Measurements from ENCODE around the gene UNC13C. TPM values are rescaled to one million over a fixed set of nuclear protein-coding genes. Genes with fewer than 3 reads are reported as not detected.

Gene UNC13C
- total and polyA plus RNA-seq, 10 of the 15 experiments (the other 5 are each of a cell fraction or from before 2014, with no cell fraction given): 9.9 to 81.3 (median 25.0) TPM

GRCh38 chr15:54582863-54583643 lies 604.8 kb downstream of the UNC13C start (continued):
- TF ChIP-seq BCLAF1 (IDR thresholded peaks at IDR 0.05) (no peak), BRCA1 (IDR thresholded peaks at IDR 0.05; ENCODE audit: low read depth, low read length) (no peak), BHLHE40 (IDR thresholded peaks at IDR 0.05; ENCODE audit: borderline replicate concordance in 1 of 2, low read depth in 2 of 2, low read length in 1 of 2) (peak; percentile 55 to 64; a peak in 2 of 4 replicates), RELA (IDR thresholded peaks at IDR 0.05; ENCODE audit: borderline replicate concordance, partially characterized antibody) (peak; percentile 36), ATF7 (IDR thresholded peaks at IDR 0.05; ENCODE audit: low read depth) (peak; percentile 52), BCL11A (IDR thresholded peaks at IDR 0.05; ENCODE audit: low read depth, low read length) (peak; percentile 59; the same call in 1 of the 2 replicates), PAX5 (IDR thresholded peaks at IDR 0.05; ENCODE audit: borderline replicate concordance, low read depth, low read length) (peak; percentile 66), ZNF622 (IDR thresholded peaks at IDR 0.05) (no peak), YBX1 (IDR thresholded peaks at IDR 0.05) (no peak), HDAC6 (IDR thresholded peaks at IDR 0.05; ENCODE audit: unreplicated experiment) (no peak), TBL1XR1 (IDR thresholded peaks at IDR 0.05; ENCODE audit: low read depth, low read length) (no peak), SPI1 (IDR thresholded peaks at IDR 0.05; ENCODE audit: borderline replicate concordance, insufficient read depth, low read depth, low read length) (no peak)
- TF ChIP-seq, protein P1, sequence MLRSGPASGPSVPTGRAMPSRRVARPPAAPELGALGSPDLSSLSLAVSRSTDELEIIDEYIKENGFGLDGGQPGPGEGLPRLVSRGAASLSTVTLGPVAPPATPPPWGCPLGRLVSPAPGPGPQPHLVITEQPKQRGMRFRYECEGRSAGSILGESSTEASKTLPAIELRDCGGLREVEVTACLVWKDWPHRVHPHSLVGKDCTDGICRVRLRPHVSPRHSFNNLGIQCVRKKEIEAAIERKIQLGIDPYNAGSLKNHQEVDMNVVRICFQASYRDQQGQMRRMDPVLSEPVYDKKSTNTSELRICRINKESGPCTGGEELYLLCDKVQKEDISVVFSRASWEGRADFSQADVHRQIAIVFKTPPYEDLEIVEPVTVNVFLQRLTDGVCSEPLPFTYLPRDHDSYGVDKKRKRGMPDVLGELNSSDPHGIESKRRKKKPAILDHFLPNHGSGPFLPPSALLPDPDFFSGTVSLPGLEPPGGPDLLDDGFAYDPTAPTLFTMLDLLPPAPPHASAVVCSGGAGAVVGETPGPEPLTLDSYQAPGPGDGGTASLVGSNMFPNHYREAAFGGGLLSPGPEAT (IDR thresholded peaks at IDR 0.05; ENCODE audit: low read depth): peak; percentile 94
- TF ChIP-seq, protein P2, sequence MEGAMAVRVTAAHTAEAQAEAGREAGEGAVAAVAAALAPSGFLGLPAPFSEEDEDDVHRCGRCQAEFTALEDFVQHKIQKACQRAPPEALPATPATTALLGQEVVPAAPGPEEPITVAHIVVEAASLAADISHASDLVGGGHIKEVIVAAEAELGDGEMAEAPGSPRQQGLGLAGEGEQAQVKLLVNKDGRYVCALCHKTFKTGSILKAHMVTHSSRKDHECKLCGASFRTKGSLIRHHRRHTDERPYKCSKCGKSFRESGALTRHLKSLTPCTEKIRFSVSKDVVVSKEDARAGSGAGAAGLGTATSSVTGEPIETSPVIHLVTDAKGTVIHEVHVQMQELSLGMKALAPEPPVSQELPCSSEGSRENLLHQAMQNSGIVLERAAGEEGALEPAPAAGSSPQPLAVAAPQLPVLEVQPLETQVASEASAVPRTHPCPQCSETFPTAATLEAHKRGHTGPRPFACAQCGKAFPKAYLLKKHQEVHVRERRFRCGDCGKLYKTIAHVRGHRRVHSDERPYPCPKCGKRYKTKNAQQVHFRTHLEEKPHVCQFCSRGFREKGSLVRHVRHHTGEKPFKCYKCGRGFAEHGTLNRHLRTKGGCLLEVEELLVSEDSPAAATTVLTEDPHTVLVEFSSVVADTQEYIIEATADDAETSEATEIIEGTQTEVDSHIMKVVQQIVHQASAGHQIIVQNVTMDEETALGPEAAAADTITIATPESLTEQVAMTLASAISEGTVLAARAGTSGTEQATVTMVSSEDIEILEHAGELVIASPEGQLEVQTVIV (IDR thresholded peaks at IDR 0.05; ENCODE audit: borderline replicate concordance, partially characterized antibody): no peak

Measured in GM12878 (cell line).